ENCODE results near the gene CALR3. TPM values are rescaled to one million over a fixed set of nuclear protein-coding genes. Genes with fewer than 3 reads are reported as not detected.

The CALR3 gene
- total and polyA plus RNA-seq, 7 donors = not detected

GRCh38 chr19:16524991-16525734 is 29.2 kb upstream of the CALR3 start:
- Histone ChIP-seq H3K9me3 (no peaks in the 10 kb centered on the region), H3K36me3 (peaks cover 80 to 100% (median 97%) of the 10 kb centered on the region in 4 donors), H3K27ac (no peak overlapping the region), H3K4me3 (no peak overlapping the region), H3K27me3 (no peaks in the 10 kb centered on the region), H3K4me1 (no peaks in the 10 kb centered on the region)
- DNase-seq = no peak
- WGBS, 2 donors = 95 to 97% methylated on average over 54 of the region's 54 CpGs
- no peak for TF ChIP-seq POLR2AphosphoS5 (IDR thresholded peaks at IDR 0.05)
- intact Hi-C loops (cut with DNase I) = no loop called here

DNA sequence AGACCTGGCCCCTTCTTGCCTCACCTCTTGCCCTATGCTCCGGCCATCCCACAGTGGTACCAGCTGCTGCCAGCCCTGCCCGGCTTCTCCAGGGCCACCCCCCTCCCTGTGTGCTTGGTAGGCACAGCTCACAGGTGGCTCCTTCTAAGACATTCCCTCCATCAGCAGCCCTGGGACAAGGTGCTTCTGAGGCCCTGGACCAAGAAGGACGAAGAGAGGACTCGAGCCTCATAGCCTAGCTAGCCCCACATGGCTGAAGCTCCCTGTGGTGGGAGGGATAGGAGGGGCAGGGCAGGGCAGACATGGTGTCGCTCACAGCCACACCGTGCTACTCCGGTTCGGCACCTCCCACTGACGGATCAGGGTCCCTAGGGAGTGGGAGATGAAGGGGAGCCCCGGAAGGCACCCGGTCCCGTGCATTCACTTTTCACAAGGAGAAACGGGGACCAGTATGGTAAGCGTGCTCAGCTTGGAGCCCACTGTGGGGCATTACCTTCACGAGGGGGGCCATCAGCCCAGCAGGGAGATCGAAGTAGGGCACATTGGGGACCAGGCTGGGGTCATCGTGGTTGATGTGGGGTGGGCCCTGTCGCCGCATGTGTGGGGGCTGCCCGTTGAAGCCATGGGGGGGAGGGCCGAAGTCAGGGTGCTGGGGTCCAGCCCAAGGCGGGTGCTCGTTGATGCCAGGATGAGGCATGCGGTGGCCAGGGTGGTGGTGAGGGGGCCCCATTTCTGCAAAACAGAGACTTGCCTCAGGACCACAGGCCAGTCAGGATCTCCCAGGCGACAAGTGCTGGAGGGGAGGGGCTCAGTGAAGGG is 26.8 kb upstream of the CALR3 start:
- DNase-seq = no peak
- H3K9me3 ChIP-seq = no peaks in the 10 kb centered on the region
- peaks cover 80 to 100% (median 96%) of the 10 kb centered on the region in 4 donors for H3K36me3 ChIP-seq
- 95 to 96% methylated on average over 25 of the region's 25 CpGs for WGBS, 2 donors
- intact Hi-C loops (cut with DNase I) = no loop called here
- H3K4me1 ChIP-seq = no peaks in the 10 kb centered on the region
- no peak for TF ChIP-seq CTCF (IDR thresholded peaks at IDR 0.05)
- no peak for TF ChIP-seq POLR2A (IDR thresholded peaks at IDR 0.05)
- TF ChIP-seq POLR2AphosphoS5 (IDR thresholded peaks at IDR 0.05) = no peak
- TF ChIP-seq EP300 (IDR thresholded peaks at IDR 0.05) = no peak
- no peak overlapping the region for H3K27ac ChIP-seq
- no peaks in the 10 kb centered on the region for H3K27me3 ChIP-seq
- H3K4me3 ChIP-seq = no peak overlapping the region

DNA sequence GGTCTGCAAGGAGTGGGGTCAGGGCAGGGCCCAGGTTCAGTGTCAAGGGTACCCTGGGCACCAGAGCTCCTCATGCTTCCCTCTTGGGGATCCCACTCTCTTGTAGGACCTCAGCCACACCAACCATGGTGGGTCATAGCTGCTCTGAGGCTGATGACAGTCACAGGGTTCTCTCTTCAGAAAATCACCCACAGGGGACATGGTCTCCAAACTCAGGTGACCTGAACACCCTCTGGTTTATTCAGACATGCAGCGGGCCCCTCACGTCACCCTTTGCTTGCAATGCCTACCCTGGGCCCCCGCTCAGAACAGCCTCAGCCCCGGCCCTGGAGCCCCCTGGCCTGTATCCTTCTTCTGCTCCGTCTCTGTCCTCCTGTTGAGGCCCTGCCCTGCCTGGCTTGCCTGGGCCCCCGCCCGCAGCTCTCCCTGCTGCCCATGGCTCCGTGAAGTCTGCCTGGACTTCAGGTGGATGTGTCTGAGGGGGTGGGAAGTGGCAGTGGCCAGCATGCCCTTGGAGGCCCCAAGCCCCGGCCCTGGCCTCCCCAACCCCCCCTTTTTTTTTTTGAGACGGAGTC is 25.8 kb upstream of the CALR3 start:
- Histone ChIP-seq H3K4me1 (no peaks in the 10 kb centered on the region), H3K27me3 (no peaks in the 10 kb centered on the region), H3K36me3 (peaks cover 77 to 100% (median 93%) of the 10 kb centered on the region in 4 donors), H3K27ac (no peak overlapping the region), H3K9me3 (no peaks in the 10 kb centered on the region), H3K4me3 (no peak overlapping the region)
- DNase-seq = no peak
- no peak for TF ChIP-seq EP300 (IDR thresholded peaks at IDR 0.05)
- no peak for TF ChIP-seq POLR2AphosphoS5 (IDR thresholded peaks at IDR 0.05)
- no peak for TF ChIP-seq CTCF (IDR thresholded peaks at IDR 0.05)
- intact Hi-C loops (cut with DNase I) = no loop called here
- 93 to 94% methylated on average over 10 of the region's 10 CpGs for WGBS, 2 donors

DNA sequence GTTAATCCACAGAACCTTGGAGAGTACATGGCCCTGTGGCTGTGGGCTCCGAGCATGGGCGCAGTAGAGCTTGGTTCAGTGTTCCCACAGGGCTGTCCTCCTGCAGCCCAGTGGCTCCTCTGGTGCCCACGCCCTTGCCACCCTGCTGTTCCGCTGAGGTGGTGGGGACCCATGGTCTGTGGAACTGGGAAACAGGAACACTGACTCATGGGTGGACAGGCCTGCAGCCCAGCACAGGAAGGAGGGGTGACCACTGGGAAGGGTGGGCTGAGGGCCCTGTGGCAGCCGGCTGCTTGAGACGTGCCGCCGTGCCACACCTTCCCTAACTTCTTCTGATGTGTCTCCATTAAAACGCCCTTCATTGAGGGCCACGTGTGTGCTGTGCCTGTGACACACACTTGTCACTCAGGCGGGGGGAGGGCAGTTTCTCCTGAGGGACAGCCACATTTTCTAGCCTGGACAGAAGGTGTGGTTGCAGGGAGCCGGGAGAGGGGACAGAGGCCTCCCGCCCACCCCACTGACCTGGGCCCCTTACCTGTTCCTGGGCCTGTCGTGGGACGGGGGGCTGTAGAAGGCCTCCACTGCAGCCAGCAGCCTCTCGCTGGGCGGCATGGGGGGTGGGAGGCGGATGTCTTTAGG is 25.1 kb upstream of the CALR3 start:
- peaks cover 71 to 97% (median 88%) of the 10 kb centered on the region in 4 donors for H3K36me3 ChIP-seq
- TF ChIP-seq EP300 (IDR thresholded peaks at IDR 0.05) = no peak
- TF ChIP-seq POLR2A (IDR thresholded peaks at IDR 0.05) = no peak
- TF ChIP-seq CTCF (IDR thresholded peaks at IDR 0.05) = no peak
- TF ChIP-seq POLR2AphosphoS5 (IDR thresholded peaks at IDR 0.05) = no peak

More for the DNA sequence above, 25.1 kb upstream of the CALR3 start:
- intact Hi-C loops (cut with DNase I) = no loop called here
- Histone ChIP-seq H3K4me1 (no peaks in the 10 kb centered on the region), H3K27ac (no peak overlapping the region), H3K4me3 (no peak overlapping the region), H3K9me3 (no peaks in the 10 kb centered on the region), H3K27me3 (no peaks in the 10 kb centered on the region)
- 87 to 93% methylated on average over 18 of the region's 18 CpGs for WGBS, 2 donors
- no peak for DNase-seq
